H54 (cell line): Measurements from ENCODE around the gene CAST.

Experiments used
- DNase-seq: peaks from one replicate; pipeline ENCODE4 v3.0.0; 2011; ENCODE audit warnings: low spot score, mixed read lengths; ENCODE audit not compliant: insufficient read length
- FAIRE-seq: peaks from 3 replicates; lab custom pipeline; 2011; peaks lifted over from hg19 to GRCh38; lab: Jason Lieb, UNC
- POLR2A ChIP-seq: IDR thresholded peaks from 2 replicates; pipeline ENCODE4 v1.6.1; 2011; ENCODE audit warnings: low read depth, mild to moderate bottlenecking, low read length

Gene CAST

GRCh38 chr5:96699186-96699820 is 37.1 kb downstream of the CAST start:
- peak; percentile 77 for FAIRE-seq
- no peak for DNase-seq
- TF ChIP-seq POLR2A = no peak

GRCh38 chr5:96702503-96703383 is 40.6 kb downstream of the CAST start:
- TF ChIP-seq POLR2A = peak; percentile 49; the same call in 1 of the 2 replicates
- no peak for FAIRE-seq
- peak; percentile 84 for DNase-seq

GRCh38 chr5:96703384-96703920 is 41.3 kb downstream of the CAST start:
- FAIRE-seq (no peak), DNase-seq (no peak)
- no peak for TF ChIP-seq POLR2A

- no peak for TF ChIP-seq POLR2A
- FAIRE-seq (no peak), DNase-seq (no peak)
Measured at GRCh38 chr5:96703995-96704394, 41.8 kb downstream of the CAST start.

- DNase-seq (no peak), FAIRE-seq (no peak)
- no peak for TF ChIP-seq POLR2A
Measured at GRCh38 chr5:96706433-96707111, 44.4 kb downstream of the CAST start.

- DNase-seq = no peak
- no peak for FAIRE-seq
- TF ChIP-seq POLR2A = no peak
Measured at GRCh38 chr5:96708600-96708999, 46.4 kb downstream of the CAST start.

- no peak for TF ChIP-seq POLR2A
- peak; percentile 71 for FAIRE-seq
- no peak for DNase-seq
Measured at GRCh38 chr5:96709152-96709821, 47.1 kb downstream of the CAST start.

GRCh38 chr5:96712100-96712746 is 50.0 kb downstream of the CAST start:
- FAIRE-seq (no peak), DNase-seq (no peak)
- TF ChIP-seq POLR2A = no peak

GRCh38 chr5:96714450-96714849 is 52.3 kb downstream of the CAST start:
- DNase-seq (no peak), FAIRE-seq (no peak)
- TF ChIP-seq POLR2A = no peak

- DNase-seq (no peak), FAIRE-seq (peak; percentile 65)
- no peak for TF ChIP-seq POLR2A
Measured at GRCh38 chr5:96714951-96715451, 52.8 kb downstream of the CAST start.

- DNase-seq (no peak), FAIRE-seq (no peak)
- no peak for TF ChIP-seq POLR2A
Measured at GRCh38 chr5:96716007-96716406, 53.8 kb downstream of the CAST start.

- FAIRE-seq = no peak
- no peak for DNase-seq
- no peak for TF ChIP-seq POLR2A
Measured at GRCh38 chr5:96716716-96717115, 54.5 kb downstream of the CAST start.

- no peak for DNase-seq
- no peak for FAIRE-seq
- no peak for TF ChIP-seq POLR2A
Measured at GRCh38 chr5:96717874-96718273, 55.7 kb downstream of the CAST start.
